PFSK-1 (cell line): ENCODE data around the gene FBXO31.

ENCODE experiments used
- FOXP2 ChIP-seq: optimal IDR thresholded peaks from 2 replicates; pipeline ENCODE3; 2011; ENCODE audit warnings: borderline replicate concordance, control low read depth, inconsistent platforms; ENCODE audit not compliant: insufficient read depth; ENCODE audit errors: extremely low read length, extremely low read depth
- POLR2AphosphoS5 ChIP-seq: IDR thresholded peaks from 2 replicates; pipeline ENCODE4 v1.6.1; 2012; ENCODE audit warnings: low read depth, mild to moderate bottlenecking, control low read depth, low read length, moderate library complexity
- REST ChIP-seq, 2 experiments: IDR thresholded peaks; 2 replicates each; pipeline versions ENCODE4 v1.6.1 to v1.8.0; 2011 to 2012; ENCODE audit warnings: low read depth in 2 of 2, low read length in 2 of 2, control low read depth in 1 of 2, inconsistent platforms in 1 of 2, mild to moderate bottlenecking in 1 of 2, moderate library complexity in 1 of 2; ENCODE audit not compliant: insufficient read depth in 1 of 2
- SIN3A ChIP-seq: IDR thresholded peaks from 2 replicates; pipeline ENCODE4 v1.6.1; 2012; ENCODE audit warnings: mild to moderate bottlenecking, low read length, moderate library complexity, borderline replicate concordance; ENCODE audit not compliant: insufficient read depth
- TAF1 ChIP-seq: IDR thresholded peaks from 2 replicates; pipeline ENCODE4 v1.6.1; 2012; ENCODE audit warnings: low read length, control low read depth, borderline replicate concordance; ENCODE audit not compliant: insufficient read depth

GRCh38 chr16:87367529-87367928 is 16.0 kb downstream of the FBXO31 start:
- TF ChIP-seq POLR2AphosphoS5: no peak
- TF ChIP-seq REST (IDR thresholded peaks at IDR 0.05; ENCODE audit: insufficient read depth in 1 of 2, low read depth in 2 of 2, low read length in 2 of 2): no peak
- no peak for TF ChIP-seq SIN3A
- TF ChIP-seq TAF1: no peak
- TF ChIP-seq FOXP2: no peak
